SK-N-MC (cell line): ENCODE data around the gene MACROD2.

Experiments used
- EZH2 ChIP-seq: fragments of 200-600 bp; sonication (generic); IDR thresholded peaks from one replicate; pipeline ENCODE4 v1.6.1; 2017; ENCODE audit warnings: antibody characterized with exemption
- POLR2AphosphoS5 ChIP-seq: IDR thresholded peaks from 2 replicates; pipeline ENCODE4 v1.6.1; 2012; ENCODE audit warnings: mild to moderate bottlenecking, low read depth, low read length, borderline replicate concordance

- TF ChIP-seq POLR2AphosphoS5 = no peak
- no peak for TF ChIP-seq EZH2
These were observed 69.0 kb downstream of the MACROD2 start for GRCh38 chr20:14064333-14064732.
